MV-4-11 (cell line): Measurements from ENCODE around the gene GPBP1.
A peak's percentile ranks its signal among the peaks of the same experiment; 100 is the strongest.

ENCODE experiments used
- DNase-seq: peaks from one replicate; lab custom pipeline; 2025; lab: John Stamatoyannopoulos, UW

The GPBP1 gene

GRCh38 chr5:57209316-57210040, 35.6 kb downstream of the GPBP1 start:
- DNase-seq: peak; percentile 61

- no peak for DNase-seq
Measured at GRCh38 chr5:57210633-57211032, 36.8 kb downstream of the GPBP1 start.

- DNase-seq: no peak
Measured at GRCh38 chr5:57211039-57211438, 37.2 kb downstream of the GPBP1 start.

GRCh38 chr5:57215629-57216195, 41.9 kb downstream of the GPBP1 start:
- no peak for DNase-seq

GRCh38 chr5:57216714-57217113, 42.9 kb downstream of the GPBP1 start:
- no peak for DNase-seq

- DNase-seq: no peak
Measured at GRCh38 chr5:57219386-57219785, 45.5 kb downstream of the GPBP1 start.

- DNase-seq: peak; percentile 58
Measured at GRCh38 chr5:57221049-57221568, 47.2 kb downstream of the GPBP1 start.

- DNase-seq: no peak
Measured at GRCh38 chr5:57225553-57225952, 51.7 kb downstream of the GPBP1 start.

GRCh38 chr5:57229313-57229712, 55.5 kb downstream of the GPBP1 start:
- no peak for DNase-seq

- DNase-seq: no peak
Measured at GRCh38 chr5:57231607-57232006, 57.7 kb downstream of the GPBP1 start.

GRCh38 chr5:57232293-57233033, 58.6 kb downstream of the GPBP1 start:
- DNase-seq: no peak

GRCh38 chr5:57243286-57244137, 69.7 kb downstream of the GPBP1 start:
- peak; percentile 40 for DNase-seq

- DNase-seq: no peak
Measured at GRCh38 chr5:57244331-57244730, 70.5 kb downstream of the GPBP1 start.

GRCh38 chr5:57246426-57246825, 72.6 kb downstream of the GPBP1 start:
- DNase-seq: no peak

GRCh38 chr5:57247765-57248164, 73.9 kb downstream of the GPBP1 start:
- no peak for DNase-seq

- DNase-seq: no peak
Measured at GRCh38 chr5:57249265-57249874, 75.5 kb downstream of the GPBP1 start.

GRCh38 chr5:57258052-57258451, 84.2 kb downstream of the GPBP1 start:
- no peak for DNase-seq

GRCh38 chr5:57258943-57259342, 85.1 kb downstream of the GPBP1 start:
- no peak for DNase-seq

GRCh38 chr5:57259704-57260103, 85.8 kb downstream of the GPBP1 start:
- no peak for DNase-seq

- no peak for DNase-seq
Measured at GRCh38 chr5:57262541-57262940, 88.7 kb downstream of the GPBP1 start.

- DNase-seq: no peak
Measured at GRCh38 chr5:57267805-57268204, 93.9 kb downstream of the GPBP1 start.

- no peak for DNase-seq
Measured at GRCh38 chr5:57276353-57276752, 102.5 kb downstream of the GPBP1 start.
